H1 (cell line): ENCODE results near the gene NUB1. TPM values are rescaled to one million over a fixed set of nuclear protein-coding genes. Genes with fewer than 3 reads are reported as not detected.

Source experiments
- CTCF ChIA-PET: fragments of 300-600 bp; sonication (Branson Sonifier 250); formaldehyde crosslinking; loops from one replicate; lab custom pipeline; 2021; ENCODE audit not compliant: partially characterized antibody; lab: Charles Lee
- POLR2A ChIA-PET: fragments of 300-600 bp; sonication (Branson Sonifier 250); formaldehyde crosslinking; loops from one replicate; lab custom pipeline; 2021; ENCODE audit warnings: inconsistent platforms; ENCODE audit not compliant: partially characterized antibody; lab: Charles Lee
- DNase-seq, 2 experiments: peaks; one replicate each; pipeline versions ENCODE4 v3.0.0 to v3.0.0-alpha.2; 2010 to 2022; ENCODE audit warnings: low spot score in 2 of 2, low read depth in 1 of 2, mixed read lengths in 1 of 2
- FAIRE-seq: peaks from 2 replicates; lab custom pipeline; 2011; peaks lifted over from hg19 to GRCh38; lab: Jason Lieb, UNC
- H2AFZ ChIP-seq: 2 replicates; pipeline ENCODE4 v1.8.1; 2012; ENCODE audit warnings: low read length, inconsistent platforms
- H2AK5ac ChIP-seq: 2 replicates; pipeline ENCODE4 v1.6.1; 2013; ENCODE audit warnings: low read depth, low read length
- H2BK120ac ChIP-seq: replicated peaks from 2 replicates; pipeline ENCODE3; 2013; ENCODE audit warnings: low read depth, low read length, inconsistent platforms
- H2BK12ac ChIP-seq: 2 replicates; pipeline ENCODE4 v1.6.1; 2013; ENCODE audit warnings: low read depth, low read length
- H2BK15ac ChIP-seq: 2 replicates; pipeline ENCODE4 v1.6.1; 2013; ENCODE audit warnings: low read length
- H2BK20ac ChIP-seq: 2 replicates; pipeline ENCODE4 v1.6.1; 2013; ENCODE audit warnings: low read length
- H2BK5ac ChIP-seq: 2 replicates; pipeline ENCODE4 v1.6.1; 2013; ENCODE audit warnings: low read depth, low read length
- H3K14ac ChIP-seq: 2 replicates; pipeline ENCODE4 v1.6.1; 2013; ENCODE audit warnings: inconsistent platforms; ENCODE audit not compliant: insufficient read length
- H3K18ac ChIP-seq: 2 replicates; pipeline ENCODE4 v1.6.1; 2013; ENCODE audit warnings: low read length; ENCODE audit errors: extremely low read depth
- H3K23ac ChIP-seq: 2 replicates; pipeline ENCODE4 v1.6.1; 2013; ENCODE audit warnings: inconsistent platforms; ENCODE audit not compliant: insufficient read length
- H3K23me2 ChIP-seq: 2 replicates; pipeline ENCODE4 v1.6.1; 2013; ENCODE audit warnings: low read depth, low read length
- H3K27ac ChIP-seq: 2 replicates; pipeline ENCODE4 v1.6.1; 2011; ENCODE audit warnings: low read depth, low read length, inconsistent platforms
- H3K27me3 ChIP-seq, 4 experiments: replicated peaks in 1 of 4; 1 replicate in 1 of 4; 2 replicates in 3 of 4; pipeline versions ENCODE4 v1.6.1 to v1.8.1; 2011 to 2013; ENCODE audit warnings: low read length in 3 of 4, mild to moderate bottlenecking in 3 of 4, inconsistent platforms in 2 of 4, mixed read lengths in 2 of 4, moderate library complexity in 1 of 4; ENCODE audit not compliant: control insufficient read depth in 3 of 4, insufficient read depth in 3 of 4; ENCODE audit errors: extremely low read depth in 1 of 4
- H3K36me3 ChIP-seq, 4 experiments: 2 replicates each; pipeline versions ENCODE4 v1.6.1 to v1.8.1; 2011 to 2013; ENCODE audit warnings: mild to moderate bottlenecking in 4 of 4, low read length in 3 of 4, moderate library complexity in 2 of 4, control low read depth in 1 of 4, inconsistent platforms in 1 of 4; ENCODE audit not compliant: insufficient read depth in 4 of 4, control insufficient read depth in 2 of 4
- H3K4ac ChIP-seq: replicated peaks from 2 replicates; pipeline ENCODE3; 2013; ENCODE audit warnings: low read length, low read depth, mixed read lengths, inconsistent platforms; ENCODE audit not compliant: insufficient read length
- H3K4me1 ChIP-seq, 4 experiments: replicated peaks in 1 of 4; 1 replicate in 1 of 4; 2 replicates in 3 of 4; pipeline versions ENCODE4 v1.6.1 to v1.8.1; 2011 to 2013; ENCODE audit warnings: low read length in 3 of 4, inconsistent platforms in 2 of 4, mixed read lengths in 1 of 4; ENCODE audit not compliant: insufficient read depth in 4 of 4, control insufficient read depth in 3 of 4
- H3K4me2 ChIP-seq, 2 experiments: 2 replicates each; pipeline versions ENCODE4 v1.6.1 to v1.8.1; 2011 to 2013; ENCODE audit warnings: low read depth in 2 of 2, low read length in 2 of 2, control low read depth in 1 of 2, inconsistent platforms in 1 of 2, mild to moderate bottlenecking in 1 of 2; ENCODE audit not compliant: insufficient read depth in 1 of 2
- H3K4me3 ChIP-seq, 4 experiments: fragments of 200-600, 300-600 bp in 1 of 4; sonication (generic), shearing (Covaris generic), sonication (Bioruptor Twin) in 1 of 4; 2 replicates each; pipeline versions ENCODE4 v1.5.1 to v1.8.1; 2011 to 2016; ENCODE audit warnings: low read length in 4 of 4, low read depth in 3 of 4, control low read depth in 2 of 4, inconsistent platforms in 2 of 4, mild to moderate bottlenecking in 2 of 4, mixed read lengths in 1 of 4, moderate library complexity in 1 of 4; ENCODE audit not compliant: insufficient read depth in 2 of 4; ENCODE audit errors: extremely low read depth in 1 of 4
- H3K56ac ChIP-seq: replicated peaks from 2 replicates; pipeline ENCODE3; 2013; ENCODE audit warnings: low read depth, mild to moderate bottlenecking, mixed read lengths, low read length, inconsistent platforms; ENCODE audit not compliant: insufficient read length
- H3K79me1 ChIP-seq: 2 replicates; pipeline ENCODE4 v1.6.1; 2013; ENCODE audit warnings: low read depth, low read length, control low read depth
- H3K79me2 ChIP-seq, 2 experiments: 2 replicates each; pipeline versions ENCODE4 v1.6.1 to v1.8.1; 2012 to 2013; ENCODE audit warnings: low read length in 2 of 2, mild to moderate bottlenecking in 2 of 2, inconsistent platforms in 1 of 2; ENCODE audit not compliant: insufficient read depth in 2 of 2, control insufficient read depth in 1 of 2
- H3K9ac ChIP-seq, 4 experiments: replicated peaks in 1 of 4; 1 replicate in 1 of 4; 2 replicates in 3 of 4; pipeline versions ENCODE4 v1.6.1 to v1.8.1; 2011 to 2013; ENCODE audit warnings: low read depth in 3 of 4, low read length in 3 of 4, control low read depth in 2 of 4, mild to moderate bottlenecking in 2 of 4, moderate library complexity in 2 of 4, inconsistent platforms in 1 of 4; ENCODE audit errors: extremely low read depth in 1 of 4
- H3K9me3 ChIP-seq, 2 experiments: 2 replicates each; pipeline versions ENCODE4 v1.6.1 to v1.8.1; 2012 to 2013; ENCODE audit warnings: mild to moderate bottlenecking in 2 of 2, moderate library complexity in 2 of 2, control low read depth in 1 of 2, inconsistent platforms in 1 of 2, low read depth in 1 of 2, low read length in 1 of 2, mixed read lengths in 1 of 2; ENCODE audit not compliant: insufficient read depth in 2 of 2
- H4K20me1 ChIP-seq, 2 experiments: replicated peaks in 1 of 2; 2 replicates each; pipeline versions ENCODE3 to v1.8.1; 2011 to 2013; ENCODE audit warnings: inconsistent platforms in 2 of 2, low read length in 2 of 2, mild to moderate bottlenecking in 1 of 2; ENCODE audit not compliant: insufficient read depth in 2 of 2, control insufficient read depth in 1 of 2
- H4K5ac ChIP-seq: 2 replicates; pipeline ENCODE4 v1.6.1; 2013; ENCODE audit warnings: low read length, low read depth, mixed read lengths, inconsistent platforms; ENCODE audit not compliant: insufficient read length
- H4K8ac ChIP-seq: 2 replicates; pipeline ENCODE4 v1.8.0; 2013; ENCODE audit warnings: mild to moderate bottlenecking, moderate library complexity, low read length, inconsistent platforms; ENCODE audit not compliant: insufficient read depth; ENCODE audit errors: extremely low read depth
- H4K91ac ChIP-seq: replicated peaks from 2 replicates; pipeline ENCODE3; 2013; ENCODE audit warnings: low read length, mixed read lengths, inconsistent platforms; ENCODE audit not compliant: insufficient read length
- BCL11A ChIP-seq, 2 experiments: IDR thresholded peaks; one replicate each; pipeline ENCODE4 v1.6.1; 2011; ENCODE audit warnings: low read depth in 2 of 2, low read length in 2 of 2, mild to moderate bottlenecking in 2 of 2
- CBX5 ChIP-seq: fragments of 300-800, 300-1000 bp; sonication (generic); IDR thresholded peaks from 2 replicates; pipeline ENCODE4 v1.7.1; 2016; ENCODE audit warnings: antibody characterized with exemption, low read length, low read depth
- CTCF ChIP-seq, 3 experiments: IDR thresholded peaks; 1 replicate in 2 of 3; 2 replicates in 1 of 3; pipeline versions ENCODE4 v1.5.1 to v1.6.1; 2011; ENCODE audit warnings: low read length in 3 of 3, mild to moderate bottlenecking in 3 of 3, inconsistent platforms in 2 of 3, low read depth in 1 of 3, moderate library complexity in 1 of 3; ENCODE audit not compliant: insufficient read depth in 1 of 3; ENCODE audit errors: control extremely low read depth in 1 of 3
- EGR1 ChIP-seq: IDR thresholded peaks from 2 replicates; pipeline ENCODE4 v1.6.1; 2011; ENCODE audit warnings: low read depth, low read length, borderline replicate concordance
- HDAC2 ChIP-seq, 2 experiments: fragments of 300-600 bp in 1 of 2; sonication (generic) in 1 of 2; IDR thresholded peaks; 2 replicates each; pipeline ENCODE4 v1.6.1; 2011 to 2012; ENCODE audit warnings: low read depth in 2 of 2, low read length in 2 of 2, mild to moderate bottlenecking in 2 of 2, moderate library complexity in 2 of 2, borderline replicate concordance in 1 of 2, inconsistent platforms in 1 of 2
- RBBP5 ChIP-seq: IDR thresholded peaks from 2 replicates; pipeline ENCODE4 v1.7.1; 2012; ENCODE audit warnings: low read depth, mild to moderate bottlenecking, inconsistent platforms, low read length, moderate library complexity, borderline replicate concordance
- SIX5 ChIP-seq: IDR thresholded peaks from 2 replicates; pipeline ENCODE4 v1.6.1; 2011; ENCODE audit warnings: mild to moderate bottlenecking, low read depth, low read length
- WGBS, 2 experiments: shearing (Covaris generic) in 1 of 2; methylation state at CpG; one replicate each; pipeline versions ENCODE4 v1.1.6 to v1.1.7; 2013 to 2015; ENCODE audit warnings: low lambda C conversion rate in 2 of 2, mixed read lengths in 2 of 2, inconsistent platforms in 1 of 2, low coverage in 1 of 2, missing lambda C conversion rate in 1 of 2; ENCODE audit not compliant: insufficient replicate concordance in 2 of 2, insufficient coverage in 1 of 2, insufficient read length in 1 of 2; ENCODE audit errors: extremely low coverage in 1 of 2, missing lambda C conversion rate in 1 of 2; 5-methylcytosine and 5-hydroxymethylcytosine counted together
- polyA plus RNA-seq, 7 experiments: library from polyadenylated mRNA; depleted of rRNA in 3 of 7; stranded (reverse) in 5 of 7; unstranded in 2 of 7; fragments of >200 nt in 5 of 7; fragments of 200-250 nt in 2 of 7; gene quantifications; 1 replicate in 5 of 7; 2 replicates in 1 of 7; 4 replicates in 1 of 7; pipeline versions ENCODE4 v1.2.1 to v1.2.3, GENCODE V29; 2011 to 2013; ENCODE audit warnings: missing spikeins in 2 of 7, mixed read lengths in 2 of 7
- total RNA-seq: library from RNA; stranded (reverse); fragmentation: NEBNext Ultra II Directional; extraction: Animal tissue kit (Norgen Biotek cat#: 25700); gene quantifications from 2 replicates; pipeline ENCODE4 v1.2.1, GENCODE V29; 2021

NUB1 gene
- total and polyA plus RNA-seq, 2 of the 8 experiments (the other 6 are each of a cell fraction or from before 2014, with no cell fraction given): 22.1 to 43.5 TPM

- Histone ChIP-seq H2BK120ac (no peak overlapping the region), H3K9me3 (no peaks in the 10 kb centered on the region), H2AFZ (0 out of 2 replicates have a peak overlapping the region, but pooled peaks have one; percentile 12), H2BK15ac (no peak overlapping the region), H3K23me2 (peaks cover 14% of the 10 kb centered on the region; the same call in 1 of the 2 replicates), H2BK5ac (no peak overlapping the region), H4K5ac (no peak overlapping the region), H3K79me2 (no peaks in the 10 kb centered on the region), H3K18ac (peak overlapping the region; percentile 60), H2BK12ac (0 out of 2 replicates have a peak overlapping the region, but pooled peaks have one; percentile 9), H4K91ac (no peak overlapping the region), H3K4ac (peak overlapping the region; percentile 2), H2BK20ac (no peak overlapping the region), H3K36me3 (peaks cover 0 to 13% (median under 1%) of the 10 kb centered on the region in 4 experiments; a peak in 3 of 8 replicates), H3K9ac (no peak overlapping the region; a peak in 1 of 7 replicates), H3K27me3 (peaks cover 8 to 27% (median 22%) of the 10 kb centered on the region in 4 experiments), H3K56ac (no peak overlapping the region), H3K4me3 (peak overlapping the region in 3 of 4 experiments; percentile 25 to 57 (median 34); a peak in 5 of 8 replicates), H3K4me1 (peaks cover 0 to 30% (median 8%) of the 10 kb centered on the region in 4 experiments; a peak in 6 of 7 replicates), H3K27ac (no peak overlapping the region), H3K14ac (no peak overlapping the region), H4K20me1 (peaks cover 0 to 2% of the 10 kb centered on the region in 2 experiments), H2AK5ac (no peak overlapping the region), H3K4me2 (peak overlapping the region; percentile 80 to 87), H4K8ac (peak overlapping the region; percentile 29; the same call in 1 of the 2 replicates), H3K79me1 (no peaks in the 10 kb centered on the region), H3K23ac (no peak overlapping the region)
- POLR2A ChIA-PET: interaction anchor here (0.6 to 1.4 kb wide), 6 partner anchors 14 to 83 kb away, joined by 3 to 4 read pairs (median 3); partner anchors contain the start of genes CRYGN and NUB1
- DNase-seq: no peak
- WGBS, 2 experiments: 79% methylated on average over 30 of the region's 32 CpGs; no CpG with 5 or more reads in 1 of the 2 experiments
- TF ChIP-seq SIX5 (no peak), RBBP5 (no peak), EGR1 (no peak), CTCF (IDR thresholded peaks at IDR 0.05; ENCODE audit: control extremely low read depth in 1 of 3, insufficient read depth in 1 of 3, low read depth in 1 of 3, low read length in 3 of 3) (no peak), CBX5 (no peak), BCL11A (IDR thresholded peaks at IDR 0.05; ENCODE audit: low read depth in 2 of 2, low read length in 2 of 2) (no peak), HDAC2 (IDR thresholded peaks at IDR 0.05; ENCODE audit: borderline replicate concordance in 1 of 2, low read depth in 2 of 2, low read length in 2 of 2) (no peak)
- CTCF ChIA-PET: interaction anchor here (0.7 to 16.9 kb wide), 6 partner anchors 12 to 177 kb away, joined by 3 to 185 read pairs (median 5); no protein-coding TSS in a partner anchor
- no peak for FAIRE-seq
Observed at GRCh38 chr7:151380199-151381097, 38.8 kb downstream of the NUB1 start.
